Kasumi-1 (cell line): ENCODE results near the gene CSRP2.

Source experiments
- DNase-seq, 2 experiments: peaks; one replicate each; lab custom pipeline; 2025; lab: John Stamatoyannopoulos, UW

The CSRP2 gene

DNA sequence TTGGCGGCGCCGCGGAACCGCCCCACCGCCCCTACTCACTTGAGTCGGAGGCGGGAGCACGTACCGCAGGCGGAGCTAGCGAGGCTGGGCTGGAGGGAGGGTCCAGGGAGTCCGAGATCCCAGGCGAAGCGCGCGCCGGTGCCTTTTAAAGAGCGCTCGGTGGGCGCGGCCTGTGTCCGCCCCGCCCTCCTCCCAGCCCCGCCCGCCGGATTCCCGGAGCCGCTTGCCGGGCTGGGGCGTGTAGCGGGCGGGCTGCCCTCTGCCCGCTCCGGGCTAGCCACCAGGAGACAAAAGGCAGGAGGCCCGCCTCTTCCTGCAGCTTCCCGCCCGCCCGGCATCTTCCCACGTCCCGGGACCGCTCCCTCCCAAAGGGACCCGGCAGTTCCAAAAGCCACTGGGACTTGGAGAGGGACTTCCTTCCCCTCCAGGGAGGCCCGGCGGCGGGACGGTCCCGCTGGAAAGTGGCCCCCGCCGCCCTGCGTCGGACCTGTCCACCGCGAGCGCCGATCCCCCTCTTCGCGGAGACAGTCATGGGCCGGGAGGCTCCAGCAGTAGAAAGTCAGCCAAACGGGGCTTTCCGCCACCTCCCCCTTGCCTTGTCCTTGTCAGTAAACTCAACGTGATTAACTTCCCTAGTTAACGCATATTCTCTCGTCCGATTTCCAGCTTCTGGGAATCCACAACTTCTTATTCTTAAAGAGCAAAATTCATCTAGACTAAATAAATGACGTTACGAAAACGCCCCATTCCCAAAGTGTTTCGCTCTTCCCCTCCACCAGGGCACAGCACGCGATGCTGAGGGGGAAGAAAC, at the start of gene CSRP2:
Gene CSRP2, minus strand, starts transcription at position 121 of the 811 bp plus-strand sequence. CDS start 12,759 bp downstream, outside the sequence.
- DNase-seq, result peak; percentile 53 to 61

GRCh38 chr12:76927170-76927784, 48.5 kb upstream of the CSRP2 start:
- peak; percentile 35 to 46 for DNase-seq

DNA sequence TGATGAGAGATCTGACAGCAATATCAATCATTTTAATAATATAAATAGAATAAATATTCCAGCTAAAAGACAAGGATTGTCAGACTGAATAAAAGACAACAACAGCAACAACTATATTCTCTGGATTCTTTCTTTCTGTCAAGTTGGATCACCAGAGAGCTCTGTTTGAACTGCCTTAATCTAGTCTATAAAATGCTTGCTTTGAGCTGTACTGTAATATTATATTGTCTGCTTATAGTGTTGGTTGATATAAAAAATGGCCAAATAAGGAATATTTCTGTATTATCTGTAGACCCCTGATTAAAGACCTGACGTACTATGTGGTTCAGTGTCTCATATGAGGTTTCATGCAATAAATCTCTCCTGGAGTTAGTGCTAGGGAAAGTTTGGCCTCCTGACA, 46.3 kb upstream of the CSRP2 start:
- DNase-seq, result no peak

GRCh38 chr12:76922866-76923265, 44.0 kb upstream of the CSRP2 start:
- no peak for DNase-seq

GRCh38 chr12:76921891-76922664, 43.3 kb upstream of the CSRP2 start:
- no peak for DNase-seq

DNA sequence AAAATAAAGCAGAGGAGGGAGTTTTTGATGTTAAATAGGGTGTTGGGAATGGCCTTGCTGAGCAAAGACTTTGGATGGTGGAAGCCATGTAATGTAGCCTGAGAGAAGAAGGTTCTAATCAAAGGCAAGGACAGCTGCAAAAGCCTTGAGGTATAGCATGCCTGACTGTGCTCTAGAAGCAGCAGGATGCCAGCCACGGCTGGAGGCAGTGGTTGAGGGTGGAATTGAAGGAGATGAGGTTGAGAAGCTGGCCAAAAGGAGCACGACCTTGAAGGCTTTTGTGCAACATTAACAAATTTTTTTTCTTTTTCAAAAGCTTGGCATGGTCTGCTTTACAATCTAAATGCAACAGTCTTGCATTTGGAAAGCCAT, 42.3 kb upstream of the CSRP2 start:
- no peak for DNase-seq

- DNase-seq, result peak; percentile 63 to 72
Observed at GRCh38 chr12:76920172-76921099, 41.6 kb upstream of the CSRP2 start.

DNA sequence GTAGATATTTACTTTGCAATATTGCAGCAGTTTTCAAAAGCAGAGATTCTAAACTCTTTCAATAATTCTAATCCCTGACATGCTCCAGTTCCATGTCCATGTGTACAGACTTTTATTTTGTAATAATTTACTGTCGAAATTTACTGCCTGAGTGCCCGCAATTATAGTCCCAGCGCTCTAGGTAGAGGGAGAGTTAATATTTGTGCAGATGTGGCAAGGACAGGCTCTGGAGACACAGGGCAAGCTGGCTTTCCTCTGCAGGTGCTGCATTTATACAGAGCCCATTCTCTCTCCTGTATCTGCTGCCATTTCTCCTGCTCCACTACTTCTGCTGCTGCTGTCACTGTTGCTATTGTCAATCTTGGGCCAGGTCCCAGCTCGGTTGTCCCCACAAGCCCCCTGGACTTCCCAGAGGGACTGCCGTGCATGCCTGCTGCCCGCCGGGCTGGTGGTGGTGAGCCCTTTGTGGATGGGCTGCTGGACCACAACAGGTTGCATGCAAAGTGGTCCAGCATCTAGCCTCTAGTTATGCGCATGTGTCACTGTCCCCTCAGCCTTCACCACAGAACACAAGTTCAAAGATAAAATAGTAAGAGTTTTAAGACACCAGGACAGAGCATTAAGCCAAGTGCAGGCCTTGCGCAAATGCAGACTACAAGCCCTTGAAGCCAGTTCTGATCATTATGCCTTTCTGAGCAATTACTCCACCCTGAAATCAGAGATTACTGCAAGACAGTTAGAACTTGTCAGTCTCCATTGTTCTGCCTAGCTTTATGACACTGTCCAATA, 40.8 kb upstream of the CSRP2 start:
- DNase-seq, result peak in 1 of 2 experiments; percentile 54

GRCh38 chr12:76916170-76916540, 37.3 kb upstream of the CSRP2 start:
- no peak for DNase-seq

DNA sequence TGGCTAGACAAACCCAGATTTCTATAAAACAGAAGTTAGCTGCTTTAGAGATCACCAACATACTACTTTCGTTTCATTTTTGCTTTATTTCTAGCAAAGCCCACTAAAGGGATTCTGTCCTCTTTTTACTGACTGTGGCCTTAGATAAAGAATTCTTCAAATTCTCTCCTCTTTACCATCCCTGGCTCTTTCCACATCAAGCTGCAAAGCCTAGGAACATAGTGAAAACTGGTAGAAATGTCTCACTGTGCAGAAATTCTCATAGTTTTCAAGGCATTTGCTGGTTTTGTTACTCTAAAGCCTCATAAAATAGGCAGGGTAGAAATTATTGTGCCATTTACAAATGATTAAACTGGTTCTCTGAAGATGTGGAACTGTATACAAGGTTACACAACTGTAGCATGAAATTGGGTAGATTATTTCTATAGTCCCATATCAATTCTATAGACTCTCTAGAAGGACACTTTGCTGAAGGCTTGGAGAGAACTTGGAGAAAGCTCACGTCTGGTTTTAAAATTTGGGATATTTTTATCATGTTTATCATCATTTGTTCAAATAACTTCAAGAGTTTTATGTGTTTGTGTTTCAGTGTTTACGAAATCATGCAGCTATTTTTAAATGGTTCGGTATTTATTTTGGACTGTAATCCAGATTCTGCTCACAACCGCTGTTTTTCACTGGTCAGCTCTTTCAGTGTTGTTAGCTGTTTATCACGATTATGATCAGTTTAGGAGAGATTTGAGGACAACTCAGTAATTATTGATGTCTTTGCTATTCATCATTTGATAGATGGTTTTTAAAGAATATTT, 36.7 kb upstream of the CSRP2 start:
- DNase-seq, result no peak

- DNase-seq, result no peak
Observed at GRCh38 chr12:76914102-76914859, 35.5 kb upstream of the CSRP2 start.

- DNase-seq, result no peak
Observed at GRCh38 chr12:76909290-76909689, 30.5 kb upstream of the CSRP2 start.

DNA sequence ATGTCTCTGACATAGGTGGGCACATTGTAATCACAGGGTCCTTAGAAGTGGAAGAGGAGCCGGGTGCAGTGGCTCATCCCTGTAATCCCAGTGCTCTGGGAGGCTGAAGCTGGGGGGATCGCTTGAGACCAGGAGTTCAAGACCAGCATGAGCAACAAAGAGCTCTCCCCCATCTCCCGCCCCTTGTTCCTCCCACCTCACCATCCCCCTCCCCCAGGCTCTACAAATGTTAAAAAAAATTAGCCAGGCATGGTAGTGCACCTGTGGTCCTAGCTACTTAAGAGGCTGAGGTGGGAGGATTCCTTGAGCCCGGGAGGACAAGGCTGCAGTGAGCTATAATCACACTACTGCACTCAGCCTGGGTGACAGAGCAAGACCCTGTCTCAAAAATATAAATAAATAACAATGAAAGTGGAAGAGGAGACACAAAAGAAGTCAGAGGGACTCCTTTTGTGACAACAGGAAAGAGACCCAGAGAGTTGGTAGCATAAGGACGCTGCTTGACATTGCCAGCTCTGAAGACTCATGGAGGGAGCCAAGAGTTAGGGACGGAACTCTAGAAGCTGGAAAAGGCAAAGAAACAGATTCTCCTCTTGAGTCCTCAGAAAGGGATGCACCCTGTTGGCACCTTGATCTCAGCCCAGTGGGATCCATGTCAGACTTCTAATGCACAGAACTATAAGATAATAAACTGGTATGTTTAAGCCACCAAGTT, 29.6 kb upstream of the CSRP2 start:
- no peak for DNase-seq

DNA sequence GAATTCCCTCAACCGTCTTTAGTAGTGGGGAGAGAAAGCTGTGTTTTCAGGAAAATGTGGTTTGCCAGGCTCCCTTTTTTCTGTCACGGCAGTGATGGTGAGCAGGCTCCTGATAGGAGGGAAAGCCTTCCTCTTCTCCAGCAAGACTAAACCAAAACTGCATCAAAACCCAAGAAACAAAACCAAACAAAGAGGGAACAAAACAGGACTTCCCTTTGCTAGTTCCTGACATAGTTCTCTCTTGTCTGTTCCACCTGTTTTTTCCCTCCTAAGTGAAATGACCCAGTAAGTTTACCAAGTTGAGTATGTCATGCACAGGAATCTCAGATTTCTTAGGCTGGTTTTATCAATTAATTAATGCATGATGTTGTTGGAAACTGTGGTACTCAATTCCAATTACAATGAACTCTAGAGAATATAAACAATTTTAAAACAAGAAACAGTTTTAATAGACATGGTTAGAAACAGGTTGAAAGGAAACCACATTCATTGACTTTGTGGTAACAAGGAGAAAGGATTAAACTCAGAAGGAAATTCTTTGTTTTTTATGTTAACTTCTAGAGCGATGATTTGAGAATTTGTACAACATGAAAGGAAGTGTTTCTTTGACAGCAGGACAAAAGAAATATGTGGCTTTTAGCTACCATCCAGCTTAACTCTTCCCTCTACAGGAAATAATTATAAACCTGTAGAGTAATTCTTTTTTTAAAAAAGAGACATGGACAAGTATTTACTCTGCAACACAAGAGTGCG, 23.0 kb upstream of the CSRP2 start:
- DNase-seq, result peak; percentile 6 to 7

- no peak for DNase-seq
Observed at GRCh38 chr12:76899522-76899921, 20.7 kb upstream of the CSRP2 start.

- DNase-seq, result no peak
Observed at GRCh38 chr12:76898442-76898841, 19.6 kb upstream of the CSRP2 start.

DNA sequence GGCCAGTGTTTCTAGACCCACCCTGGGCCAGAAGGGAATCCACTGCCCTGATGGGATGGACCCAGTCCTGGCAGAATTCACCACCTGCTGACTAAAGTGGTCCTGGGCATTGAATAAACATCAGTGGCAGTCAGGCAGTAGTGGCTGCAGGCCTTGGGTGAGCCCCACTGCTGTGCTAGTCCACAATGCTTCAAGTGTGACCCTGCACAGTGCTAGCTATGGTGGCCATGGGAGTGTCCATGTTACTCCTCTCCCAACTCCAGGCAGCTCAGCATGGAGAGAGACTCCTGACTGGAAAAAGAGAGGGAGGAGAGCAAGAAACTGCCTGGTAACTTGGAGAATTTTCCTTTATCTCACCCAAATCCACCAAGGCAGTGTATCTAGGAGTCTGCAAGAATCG, 17.5 kb upstream of the CSRP2 start:
- no peak for DNase-seq

GRCh38 chr12:76895796-76896195, 17.0 kb upstream of the CSRP2 start:
- no peak for DNase-seq
